SHP77 treated with DMSO at 0.1 percent for 48 hours (cell line): Measurements from ENCODE around the gene NELFB.

Experiments
- DNase-seq: peaks from one replicate; lab custom pipeline; 2025; lab: John Stamatoyannopoulos, UW

The NELFB gene

GRCh38 chr9:137303151-137303892, 48.2 kb downstream of the NELFB start:
- no peak for DNase-seq

DNA sequence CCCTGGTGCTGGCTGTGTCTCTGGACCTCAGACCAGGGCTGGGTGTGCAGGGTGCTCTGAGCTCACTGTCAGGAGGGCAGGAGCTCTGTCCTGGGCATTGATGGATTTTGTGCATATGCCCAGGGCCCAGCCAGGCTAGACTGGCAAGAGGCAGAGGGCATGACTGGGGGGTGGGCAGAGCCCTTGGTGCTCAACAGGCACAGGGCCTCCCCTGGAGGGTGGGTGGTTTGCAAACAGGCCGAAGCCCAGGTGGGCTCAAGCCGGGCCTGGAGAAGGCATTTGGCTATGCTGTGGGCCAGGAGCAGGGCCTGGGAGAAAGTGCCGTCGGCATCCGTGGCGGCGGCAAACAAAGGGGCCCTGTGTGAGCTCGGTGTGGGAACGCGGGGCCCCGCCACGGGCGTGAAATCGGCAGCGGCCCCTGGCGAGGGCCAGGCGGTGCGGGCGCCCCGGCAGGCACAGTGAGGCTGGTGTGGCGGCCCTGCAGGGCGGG, 48.8 kb downstream of the NELFB start:
- no peak for DNase-seq

DNA sequence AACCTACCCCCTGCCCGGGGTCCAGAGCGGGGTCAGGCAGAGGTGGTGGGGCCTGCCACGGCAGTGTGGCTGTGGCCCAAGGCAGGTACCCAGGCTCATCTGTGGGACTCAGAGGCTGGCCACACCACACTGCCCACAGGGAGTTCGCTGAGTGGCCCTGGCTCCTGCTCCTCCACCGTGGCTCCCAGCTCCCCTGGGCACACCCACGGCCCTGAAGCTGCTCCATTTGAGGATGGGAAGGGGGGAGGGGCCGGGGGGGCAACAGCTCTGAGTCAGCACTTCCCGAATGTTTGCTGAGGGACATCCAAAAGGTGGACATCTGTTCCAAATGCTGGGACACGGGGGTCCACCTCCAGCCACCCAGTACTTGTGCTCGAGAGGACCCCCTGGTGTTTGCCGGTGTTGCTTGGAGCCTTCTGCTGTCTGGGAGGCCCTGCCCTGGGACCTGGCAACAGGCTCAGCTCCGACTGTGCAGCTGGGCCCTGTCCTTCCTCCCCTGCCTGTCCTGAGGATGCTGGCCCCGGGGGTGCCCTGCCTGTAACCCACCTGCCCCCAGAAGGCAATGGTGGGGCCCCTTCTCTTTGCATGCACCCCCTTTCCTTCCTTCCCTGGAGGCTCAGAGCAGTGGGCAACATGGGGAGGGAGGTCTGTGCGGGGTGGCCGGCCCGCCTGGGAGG, 49.4 kb downstream of the NELFB start:
- DNase-seq: no peak

DNA sequence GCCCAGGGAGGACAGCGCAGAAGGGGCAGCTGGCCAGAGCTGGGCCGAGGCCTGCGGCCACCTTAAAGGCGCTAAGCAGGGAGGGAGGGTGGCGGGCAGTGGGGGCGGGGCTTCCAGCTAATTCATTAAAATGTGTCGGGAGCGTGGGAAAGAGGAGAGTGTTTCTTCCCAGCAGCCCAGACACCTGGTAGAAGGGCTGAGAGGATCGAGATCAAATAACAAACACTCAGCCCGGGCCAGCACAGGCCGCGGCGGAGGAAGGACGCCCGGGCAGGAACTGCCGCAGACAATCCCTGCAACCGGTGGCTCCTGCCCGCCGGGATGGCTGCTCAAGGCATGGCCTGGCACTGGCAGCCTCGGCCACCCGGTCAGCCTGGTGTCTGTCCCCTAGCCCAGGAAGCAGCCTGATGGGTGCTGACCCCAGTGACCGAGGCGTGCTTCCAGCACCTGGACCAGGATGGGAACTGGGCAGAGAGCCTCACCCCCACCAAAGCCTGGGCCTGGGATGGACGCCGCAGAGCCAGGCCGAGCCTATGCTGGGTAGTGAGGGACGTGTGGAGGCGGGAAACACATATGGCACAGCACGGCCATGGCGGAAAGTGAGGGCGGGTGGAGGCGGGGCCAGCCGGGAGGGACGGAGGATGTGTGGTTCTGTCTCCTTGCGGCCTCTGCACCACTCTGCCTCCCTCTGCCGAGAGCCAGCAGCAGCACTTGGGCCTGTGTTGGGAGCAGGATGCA, 50.1 kb downstream of the NELFB start:
- peak; percentile 55 for DNase-seq

- no peak for DNase-seq
These were observed 50.6 kb downstream of the NELFB start for GRCh38 chr9:137305798-137306065.

- no peak for DNase-seq
These were observed 51.1 kb downstream of the NELFB start for GRCh38 chr9:137306066-137306849.

DNA sequence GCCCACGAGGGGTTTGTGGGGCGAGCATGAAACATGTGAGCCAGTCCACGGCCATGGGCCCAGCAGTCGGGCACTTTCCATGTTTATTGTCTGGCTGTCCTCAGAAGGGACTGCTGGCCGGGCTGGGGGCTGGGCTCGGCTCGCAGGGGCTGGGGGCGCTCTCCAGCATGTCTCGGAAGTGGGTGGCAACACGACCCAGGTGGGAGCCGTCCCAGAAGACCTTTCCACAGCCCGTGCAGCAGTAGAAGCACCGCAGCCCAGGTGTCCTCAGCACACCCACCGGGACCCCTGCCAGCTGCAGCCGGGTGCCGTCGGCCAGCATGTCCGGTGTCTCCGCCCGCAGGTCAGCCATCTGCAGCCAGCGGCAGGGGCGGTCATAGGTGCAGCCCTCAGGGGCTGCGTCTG, 51.7 kb downstream of the NELFB start:
- no peak for DNase-seq

DNA sequence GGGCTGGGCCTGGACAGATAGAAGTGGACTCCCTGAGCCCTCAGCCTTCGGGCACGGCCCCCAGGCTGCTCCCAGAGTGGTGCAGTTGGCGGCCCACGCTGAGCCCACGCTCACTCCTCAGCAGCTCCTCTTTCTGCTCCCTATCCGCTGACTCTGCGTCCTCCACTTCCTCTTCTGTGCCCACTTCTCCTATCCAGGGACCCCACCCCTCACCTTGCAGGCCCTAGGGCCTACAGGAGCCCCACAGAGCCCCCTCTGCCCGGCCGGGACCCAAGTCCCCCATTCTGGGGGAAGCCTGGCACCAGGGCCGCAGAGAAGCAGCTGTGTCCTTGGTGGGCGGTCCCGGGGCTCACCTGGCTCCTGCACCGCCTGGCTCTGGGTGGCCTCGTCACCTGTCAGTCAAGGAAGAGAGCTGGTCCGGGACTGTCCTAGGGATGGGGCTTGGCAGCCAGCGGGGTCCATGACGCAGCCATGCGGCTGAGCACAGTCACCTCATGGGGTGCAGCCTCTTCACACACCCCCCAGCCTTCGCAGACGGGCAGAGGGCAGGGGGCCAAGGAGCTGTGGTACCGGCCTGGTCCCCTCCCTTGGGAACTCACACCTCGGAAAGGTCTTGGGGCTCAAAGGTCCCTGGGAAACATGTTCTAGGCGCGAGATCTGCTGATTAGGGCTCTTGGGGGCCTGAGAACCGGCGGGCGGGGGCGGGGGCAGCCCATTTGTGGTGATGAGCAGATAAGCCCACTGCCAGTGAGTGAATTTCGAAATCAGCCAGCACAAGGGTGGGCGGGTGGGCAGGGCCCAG, 52.3 kb downstream of the NELFB start:
- peak; percentile 19 for DNase-seq

DNA sequence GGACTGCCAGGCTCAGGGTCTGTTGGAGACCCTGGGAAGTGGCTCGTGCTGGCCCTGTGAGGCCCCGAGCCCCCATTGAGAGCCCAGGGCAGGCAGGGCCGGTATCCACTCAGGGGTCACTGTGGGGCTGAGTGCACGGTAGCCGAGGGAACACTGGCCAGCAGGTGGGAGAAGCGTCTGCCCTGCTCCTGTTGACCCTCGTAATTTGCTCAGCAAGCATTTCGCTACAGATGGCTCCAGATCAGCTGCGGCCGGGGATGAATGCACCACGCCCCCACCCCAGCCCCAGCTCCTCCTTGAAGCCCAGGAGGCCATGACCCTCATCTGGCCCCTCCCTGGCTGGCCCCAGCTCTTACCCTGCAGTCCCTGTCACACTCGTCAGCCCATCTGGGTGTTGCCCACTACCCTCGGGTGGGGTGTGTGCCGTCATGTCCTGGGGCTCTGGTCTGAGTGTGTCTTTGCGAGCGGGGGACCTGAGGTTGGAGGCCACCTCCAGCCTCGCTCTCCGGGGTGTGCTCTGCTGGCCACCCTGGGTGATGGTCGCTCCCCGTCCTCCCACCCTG, 53.0 kb downstream of the NELFB start:
- DNase-seq: no peak

GRCh38 chr9:137309368-137310188, 54.5 kb downstream of the NELFB start:
- no peak for DNase-seq

DNA sequence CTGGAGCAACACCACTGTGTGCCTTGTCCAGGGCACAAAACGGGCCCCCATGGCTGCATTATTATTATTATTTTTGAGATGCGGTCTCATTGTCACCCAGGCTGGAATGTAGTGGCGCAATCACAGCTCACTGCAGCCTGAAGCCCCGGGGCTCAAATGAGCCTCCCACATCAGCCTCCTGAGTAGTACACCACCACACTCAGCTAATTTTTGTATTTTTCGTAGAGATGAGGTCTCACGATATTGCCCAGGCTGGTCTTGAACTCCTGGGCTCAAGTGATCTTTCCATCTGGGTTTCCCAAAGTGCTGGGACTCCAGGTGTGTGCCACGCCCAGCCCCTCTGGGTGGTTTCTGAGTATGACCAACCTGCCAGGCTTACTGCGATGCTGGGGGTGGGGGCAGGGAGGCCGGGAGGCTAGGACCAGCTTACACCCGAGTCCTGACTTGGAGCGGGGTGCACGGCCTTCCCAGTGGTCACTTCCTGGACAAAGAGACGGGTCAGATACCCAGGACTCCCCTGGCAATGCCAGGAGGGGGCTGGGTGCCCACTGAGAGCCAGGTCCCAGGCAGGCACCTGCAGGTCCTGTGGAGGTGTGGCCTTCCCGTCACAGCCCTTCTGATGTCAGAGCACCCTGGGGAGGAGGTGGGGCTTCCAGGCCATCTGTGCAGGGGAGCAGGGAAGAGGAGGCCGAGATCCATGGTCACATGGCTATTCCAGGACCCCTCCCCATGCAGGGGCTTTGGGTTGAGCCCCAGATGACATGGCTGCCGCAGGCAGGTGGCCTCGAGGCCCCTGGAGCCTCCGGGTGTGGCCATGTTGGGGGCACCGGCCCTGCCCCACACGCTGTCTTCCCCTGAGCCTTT, 55.3 kb downstream of the NELFB start:
- peak; percentile 46 for DNase-seq

DNA sequence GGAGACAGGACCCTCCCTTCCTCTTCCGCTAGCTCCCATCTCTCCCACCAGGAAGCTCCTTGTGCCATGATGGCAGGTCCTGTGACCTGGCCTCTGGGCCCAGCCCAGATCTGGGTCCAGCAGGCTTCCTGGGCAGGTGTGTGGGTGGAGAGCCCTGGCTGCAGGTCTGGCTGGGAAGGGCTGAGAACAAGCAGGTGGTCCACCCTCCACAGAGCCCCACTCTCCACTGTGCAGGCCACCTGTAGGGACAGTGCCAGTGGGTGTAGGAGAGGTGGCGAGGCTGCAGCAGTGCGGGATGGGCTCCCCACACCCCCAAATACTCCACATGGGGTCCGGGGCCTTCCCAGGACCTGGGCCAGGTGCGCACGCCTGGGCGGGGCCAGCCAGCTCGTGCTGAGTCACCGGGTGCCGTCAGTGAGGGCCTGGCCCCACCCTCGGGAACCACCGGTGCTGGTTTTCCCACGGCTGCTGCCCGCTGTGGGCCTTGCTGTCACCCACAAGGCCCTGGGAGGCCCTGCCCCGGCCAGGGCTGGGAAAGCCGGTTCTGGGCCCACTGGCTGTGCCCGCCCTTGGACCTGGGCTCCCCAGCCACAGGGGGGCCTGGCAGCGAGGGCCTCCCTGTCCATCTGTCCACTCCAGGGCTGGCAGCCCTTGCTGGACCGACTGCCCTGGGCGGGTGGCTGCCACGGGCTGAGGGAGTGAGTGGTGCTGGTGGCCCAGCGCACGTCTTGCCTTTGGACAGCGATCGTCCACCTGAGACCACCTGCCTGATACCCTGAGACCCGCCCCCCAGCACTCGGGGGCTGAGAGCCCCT, 56.3 kb downstream of the NELFB start:
- DNase-seq: no peak

DNA sequence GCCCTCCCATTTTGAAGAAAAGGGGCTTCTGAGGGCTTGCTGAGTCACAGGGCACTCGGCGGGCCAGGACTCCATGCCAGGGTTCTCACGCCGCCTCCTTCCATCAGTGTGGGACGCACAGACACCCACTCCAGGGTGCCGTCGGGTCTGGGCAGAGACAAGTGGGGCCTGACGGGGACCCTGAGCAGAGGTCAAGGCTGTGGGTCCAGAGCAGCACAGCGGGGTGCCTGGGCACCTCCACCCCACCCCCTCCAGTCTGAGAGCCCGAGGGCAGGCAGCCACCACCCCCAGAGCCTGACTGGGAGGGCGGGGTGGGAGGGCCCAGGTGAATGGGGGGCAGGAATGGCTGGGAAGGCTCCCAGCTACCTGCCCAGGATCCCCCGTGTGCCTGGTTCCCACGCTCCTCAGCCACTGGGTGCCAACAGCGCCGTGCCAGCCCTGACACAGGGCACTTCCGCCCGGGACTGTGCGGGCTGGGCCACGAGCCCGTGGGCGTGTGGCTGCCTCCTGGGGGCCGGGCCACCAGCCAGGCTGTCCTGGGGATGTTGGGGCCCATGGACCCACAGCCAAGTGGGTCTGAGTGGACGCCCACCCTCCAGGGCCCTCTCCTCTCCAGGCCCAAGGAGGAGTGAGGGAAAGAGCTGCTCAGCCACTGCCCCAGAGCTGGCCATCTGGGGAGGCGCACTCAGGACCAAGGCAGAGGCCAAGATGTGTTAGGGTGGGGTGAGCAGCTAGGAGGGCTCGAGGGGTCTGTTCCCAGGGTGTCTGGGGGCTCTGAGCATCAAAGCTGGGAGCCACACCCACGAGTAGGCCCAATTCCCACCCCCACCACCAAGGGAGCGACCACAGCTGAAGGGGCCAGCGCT, 57.1 kb downstream of the NELFB start:
- no peak for DNase-seq

GRCh38 chr9:137312852-137313325, 57.8 kb downstream of the NELFB start:
- DNase-seq: no peak

DNA sequence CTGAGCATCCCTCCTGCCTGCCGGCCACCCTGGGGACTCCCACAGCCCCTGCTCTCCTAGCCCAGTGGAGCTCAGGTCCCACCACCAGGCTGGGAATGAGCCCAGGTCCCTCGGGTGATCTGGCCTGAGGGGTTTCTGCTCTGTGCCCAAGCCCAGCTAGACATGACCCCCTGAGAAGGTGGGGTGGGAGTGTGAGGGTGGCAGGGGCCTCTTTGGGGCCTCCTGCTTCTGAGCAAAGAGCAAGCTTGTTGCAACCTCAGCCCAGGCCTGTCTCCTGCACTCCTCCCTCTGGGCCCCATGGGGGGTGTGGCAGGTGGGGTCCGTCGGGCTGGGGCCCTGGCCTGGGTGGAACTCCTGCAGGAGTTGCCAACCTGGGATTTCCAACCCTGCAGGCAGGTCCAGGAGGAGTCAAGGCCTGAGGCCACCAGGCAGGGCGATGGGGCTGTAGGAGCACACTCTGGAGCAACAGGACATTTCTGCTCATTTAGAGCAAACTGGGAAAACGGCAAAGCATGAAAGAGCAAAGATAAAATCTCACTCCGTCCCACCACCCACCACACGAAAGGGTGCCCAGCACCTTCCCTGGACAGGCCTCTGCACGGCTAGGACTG, 58.3 kb downstream of the NELFB start:
- DNase-seq: no peak

GRCh38 chr9:137313956-137314560, 58.9 kb downstream of the NELFB start:
- DNase-seq: no peak
